GM19397 (cell line): ENCODE measurements around the gene NUDCD3.

Experiments used
- ATAC-seq: cut with Tn5 transposase; IDR thresholded peaks from one replicate; pipeline ENCODE4 v1.9.1; 2021; ENCODE audit warnings: mild to moderate bottlenecking, moderate library complexity; ENCODE audit not compliant: unreplicated experiment

The NUDCD3 gene

DNA sequence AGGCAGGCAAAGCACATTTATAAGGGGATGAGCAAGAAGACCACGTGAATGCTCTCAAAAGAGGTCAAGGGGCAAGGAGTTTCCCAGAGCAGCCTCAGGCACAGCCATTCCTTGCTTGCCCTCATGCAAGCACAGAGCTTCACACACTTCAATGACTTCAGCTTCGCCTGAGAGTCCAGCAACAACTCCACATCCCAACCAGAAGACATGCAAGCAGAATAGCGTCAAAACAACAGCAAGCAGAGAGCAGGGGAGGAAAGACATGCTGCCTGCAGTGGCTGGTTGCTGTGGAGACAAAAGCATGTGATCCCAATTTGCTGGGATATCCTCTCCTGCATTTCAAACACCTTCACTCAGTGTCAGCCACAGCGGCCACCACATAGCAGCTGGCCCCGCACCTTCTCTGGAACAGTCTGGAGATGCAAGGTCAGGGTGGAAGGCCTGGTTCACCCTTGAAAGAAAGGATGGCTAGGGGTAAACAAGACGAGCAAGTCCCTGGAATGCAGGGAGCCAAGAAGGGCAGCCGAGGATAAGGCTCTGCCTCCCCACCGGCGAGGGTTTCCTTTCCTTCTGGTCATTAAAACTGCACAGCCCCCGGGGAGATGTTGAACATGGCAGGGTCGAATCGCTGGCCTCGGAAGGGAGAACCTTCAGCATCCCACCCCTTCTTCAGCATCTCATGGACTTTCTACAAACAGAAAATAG, 104.9 kb downstream of the NUDCD3 start:
- no peak for ATAC-seq

DNA sequence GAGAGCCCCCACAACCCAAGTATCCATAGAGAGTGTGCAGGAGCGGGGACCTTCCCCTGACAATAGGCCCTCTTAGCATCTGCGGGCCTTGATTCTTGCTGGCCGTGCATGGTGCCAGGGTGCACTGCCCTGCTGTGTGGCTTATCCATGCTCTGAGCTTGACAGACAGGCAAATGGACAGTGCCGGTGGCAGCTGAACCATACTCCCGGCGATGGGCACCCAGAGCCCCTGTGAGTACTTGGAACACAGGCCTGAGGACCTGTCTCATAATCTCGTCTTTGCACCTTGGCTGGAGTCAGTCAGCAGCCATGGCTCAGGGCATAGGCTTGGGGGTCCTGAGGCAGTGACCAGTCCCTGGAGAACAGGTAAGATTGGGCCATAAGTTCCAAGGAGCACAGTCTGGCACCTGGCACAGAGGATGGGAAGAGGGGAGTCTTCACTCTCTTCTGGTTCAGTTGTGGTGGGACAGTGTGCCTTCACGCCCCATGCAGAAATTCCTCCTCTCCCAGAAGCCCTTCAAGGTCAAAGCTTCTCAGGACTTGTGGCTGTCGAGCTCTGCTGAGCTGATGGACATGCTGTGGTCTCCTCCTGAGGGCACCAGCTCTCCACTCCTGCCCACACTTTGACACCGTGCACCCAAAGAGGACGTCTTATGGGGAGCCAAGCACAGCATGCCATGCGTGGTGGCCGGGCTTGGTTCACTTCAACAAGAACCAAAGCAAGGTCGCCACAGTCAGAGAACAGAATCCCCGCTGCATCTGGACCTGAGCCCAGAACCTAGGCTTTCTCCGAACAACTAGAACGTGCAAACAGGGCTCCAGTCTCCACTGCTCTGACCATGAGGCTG, 105.6 kb downstream of the NUDCD3 start:
- no peak for ATAC-seq

DNA sequence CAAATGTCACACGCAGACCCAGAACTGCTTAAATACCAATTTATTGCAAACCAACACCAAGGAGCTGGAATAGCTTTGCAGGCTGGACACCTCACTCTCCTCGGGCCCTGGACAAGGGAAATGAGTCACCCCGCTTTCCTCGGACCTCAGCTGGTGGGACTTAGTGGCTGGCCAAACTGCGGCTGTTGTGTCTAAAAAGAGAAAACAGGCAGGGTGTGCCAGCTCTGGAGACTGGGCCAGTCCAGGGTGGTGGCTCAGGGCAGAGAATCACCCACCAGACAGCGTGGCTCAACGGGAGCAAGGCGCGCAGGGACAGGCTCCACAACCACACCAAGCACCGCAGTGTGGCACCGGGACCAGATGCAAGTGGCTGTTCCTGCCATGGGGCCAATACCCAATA, 106.9 kb downstream of the NUDCD3 start:
- ATAC-seq: no peak

DNA sequence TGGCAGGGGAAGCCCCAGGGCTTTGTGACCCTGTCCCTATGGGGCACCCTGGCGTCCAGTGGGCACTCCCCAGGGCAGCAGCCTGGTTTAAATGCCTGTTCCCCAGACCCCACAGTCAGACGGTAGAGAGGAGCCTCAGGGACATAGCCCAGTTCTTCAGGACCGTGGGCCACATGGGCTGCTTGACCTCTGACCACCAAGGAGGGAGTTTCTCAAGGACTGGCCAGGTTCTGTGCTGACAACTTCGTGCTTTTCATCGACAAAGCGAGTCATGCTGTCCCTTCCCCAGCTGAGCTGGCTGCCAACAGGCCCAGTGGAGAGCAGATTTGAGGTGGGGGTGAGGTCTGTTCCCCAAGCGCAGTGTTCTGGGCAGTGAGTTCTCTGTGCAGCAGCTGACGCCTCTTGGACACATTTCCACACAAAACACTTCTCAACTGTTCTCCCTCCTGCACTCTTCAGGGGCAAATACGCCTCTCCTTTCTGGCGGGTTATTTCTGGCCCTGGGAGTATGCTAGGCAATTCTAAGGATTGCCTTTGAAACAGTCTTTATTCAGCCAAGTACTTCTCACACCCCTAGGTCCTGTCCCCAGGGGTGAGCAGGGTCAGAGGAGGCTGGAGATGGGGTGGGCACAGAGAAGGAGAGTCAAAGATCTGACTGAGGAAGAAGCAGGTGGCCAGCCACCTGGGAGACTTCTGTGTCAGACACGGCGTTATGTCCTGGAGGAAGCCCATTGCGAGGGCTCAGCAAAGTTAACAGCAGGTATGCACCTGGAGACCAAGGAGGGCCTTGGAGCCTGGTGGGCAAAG, 107.8 kb downstream of the NUDCD3 start:
- no peak for ATAC-seq

DNA sequence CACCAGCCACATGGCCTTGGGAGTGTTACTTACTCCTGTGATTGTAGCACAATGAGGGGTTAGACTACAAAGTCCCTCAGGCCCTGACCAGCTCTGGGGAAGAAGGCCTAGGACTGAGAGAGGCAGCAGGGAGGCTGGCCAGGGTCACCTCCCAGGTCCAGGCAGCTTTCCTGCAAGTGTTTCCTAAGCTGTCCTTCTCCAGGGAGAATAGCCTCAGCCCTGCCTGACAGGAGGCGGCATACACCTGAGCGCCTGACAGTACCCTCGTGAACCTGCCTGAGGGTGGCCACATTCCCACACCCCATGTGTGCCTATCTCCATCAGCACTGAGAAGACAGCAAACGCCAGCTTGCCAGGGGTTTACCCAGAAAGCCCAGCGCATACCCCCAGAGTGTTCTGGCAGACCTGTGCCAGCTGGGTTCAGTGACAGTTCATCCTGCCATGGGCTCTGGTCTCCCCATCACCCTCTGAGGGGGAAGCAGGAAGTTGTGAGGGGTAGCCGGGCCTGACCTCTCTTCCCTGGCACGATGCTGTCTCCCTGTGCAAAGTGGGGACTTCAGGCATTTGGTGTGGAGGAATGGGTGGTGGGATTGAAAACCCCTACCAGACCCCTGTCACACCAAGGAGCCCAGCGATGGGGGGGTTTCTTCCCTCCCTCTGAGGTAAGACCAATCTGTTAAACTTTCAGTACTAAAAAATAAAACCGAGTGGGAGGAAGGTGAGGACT, 108.8 kb downstream of the NUDCD3 start:
- no peak for ATAC-seq

DNA sequence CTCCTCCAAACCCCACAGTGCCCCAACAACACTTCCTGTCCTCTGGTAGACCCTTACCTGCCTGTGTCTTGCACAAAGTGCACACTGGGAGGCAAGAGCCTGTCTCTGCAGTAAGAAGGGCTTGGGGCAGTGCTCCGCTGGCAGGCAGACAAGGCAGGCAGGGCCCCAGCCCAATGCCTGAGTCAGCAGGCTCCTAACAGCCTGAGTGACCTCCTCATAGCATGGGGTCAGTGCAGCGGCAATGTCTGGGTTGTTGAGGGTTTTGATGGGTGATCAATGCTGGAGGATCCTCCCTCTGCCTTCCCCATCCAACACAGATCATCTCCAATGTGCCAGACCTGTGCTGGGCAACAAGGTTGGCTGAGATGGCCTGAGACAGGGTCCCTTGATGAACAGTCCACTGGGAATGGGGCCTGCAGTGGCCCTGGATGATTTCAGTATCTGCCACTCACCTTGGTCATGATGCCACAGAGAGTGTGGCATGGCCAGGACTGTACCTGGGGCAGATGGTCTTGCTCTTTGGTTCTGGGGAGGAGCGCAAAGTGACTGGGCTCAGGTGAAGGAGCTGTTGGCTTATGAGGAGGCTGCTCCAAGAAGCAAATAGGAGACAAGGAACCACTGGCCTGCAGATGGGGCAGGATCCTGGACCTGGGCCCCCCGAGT, 109.5 kb downstream of the NUDCD3 start:
- no peak for ATAC-seq

DNA sequence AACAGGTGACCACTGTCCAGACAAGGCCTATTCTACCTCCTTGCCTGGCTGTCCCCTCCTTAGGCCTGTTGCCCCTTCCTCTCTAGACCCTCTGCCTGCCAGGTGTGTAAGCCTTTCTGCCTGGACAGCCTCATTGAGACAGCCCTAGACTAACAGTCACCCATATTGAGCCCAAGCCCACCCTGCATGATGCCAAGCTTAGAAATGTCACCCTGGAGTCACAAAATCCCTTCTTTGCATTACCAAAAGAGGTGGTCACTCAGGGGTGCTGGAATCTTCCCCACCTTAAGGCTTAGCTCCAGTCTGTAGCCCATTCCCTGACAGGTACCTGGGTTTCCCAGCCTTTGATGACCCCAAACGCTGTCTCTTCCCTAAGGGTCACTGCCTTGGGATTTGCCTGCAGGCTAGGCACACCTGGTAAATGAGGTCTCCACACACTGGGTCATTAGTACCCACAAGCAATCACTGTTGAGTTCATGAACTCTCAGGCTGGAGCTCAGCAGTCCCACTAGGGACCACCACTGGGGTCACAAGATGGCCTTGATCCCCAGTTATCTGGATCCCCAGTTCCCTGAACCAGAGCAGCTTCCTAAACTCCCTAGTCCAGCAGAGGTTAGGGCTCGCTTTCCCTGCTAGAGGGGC, 110.1 kb downstream of the NUDCD3 start:
- no peak for ATAC-seq

DNA sequence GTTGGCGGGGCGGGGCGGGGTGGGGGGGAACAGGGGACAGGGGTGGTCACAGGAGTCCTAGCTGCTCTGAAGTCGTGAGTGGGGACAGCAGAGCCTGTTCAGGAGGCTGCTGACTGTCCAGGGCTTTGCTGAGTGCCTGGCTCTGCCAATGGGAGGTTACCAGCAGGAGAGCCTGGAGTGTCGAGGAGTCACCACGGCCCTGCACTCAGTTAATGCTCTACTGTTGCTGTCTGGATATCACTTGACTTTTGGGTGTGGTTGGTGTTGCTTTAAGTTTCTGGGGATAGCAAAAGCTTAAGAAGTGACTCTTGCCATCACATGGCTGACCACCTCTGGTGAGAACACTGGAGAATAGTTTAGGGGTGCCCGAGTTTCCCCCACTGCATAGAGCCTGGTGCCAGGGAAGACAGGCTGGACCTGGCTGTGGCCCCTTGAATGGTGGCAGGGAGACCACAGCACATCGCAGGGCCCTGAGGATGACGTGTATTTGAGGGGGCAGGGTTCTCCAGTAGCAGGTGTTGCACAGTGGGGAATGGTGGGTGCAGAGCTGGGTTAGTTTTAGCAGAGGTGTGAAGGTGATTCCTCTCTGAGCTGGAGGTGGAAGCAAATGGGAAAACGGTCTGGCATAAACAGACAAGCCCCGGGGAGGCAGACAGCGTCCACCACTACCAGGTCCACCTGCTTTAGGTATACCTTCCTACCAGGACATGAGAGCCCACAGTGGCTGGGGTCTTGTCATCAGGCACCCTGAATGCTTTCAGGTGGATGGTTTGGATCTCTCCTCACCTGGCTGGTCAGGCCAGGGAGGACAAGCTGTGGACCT, 110.9 kb downstream of the NUDCD3 start:
- no peak for ATAC-seq

DNA sequence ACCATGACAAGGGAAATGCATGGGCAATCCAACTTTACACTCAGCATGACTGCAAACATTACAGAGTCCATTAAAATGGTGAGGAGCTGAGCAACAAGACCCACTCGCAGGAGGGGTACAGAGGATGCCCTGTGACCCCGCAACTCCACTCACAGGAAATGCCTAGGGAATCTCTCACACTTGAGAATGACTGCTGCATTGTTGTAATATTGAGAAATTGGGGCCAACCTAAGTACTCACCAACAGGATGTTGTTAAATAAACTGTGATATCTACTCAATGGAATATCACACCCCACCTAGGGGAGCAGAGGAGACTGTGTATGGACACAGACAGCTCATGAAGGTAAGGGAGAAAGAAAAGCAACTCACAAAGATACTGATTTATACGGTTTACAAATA, 111.7 kb downstream of the NUDCD3 start:
- no peak for ATAC-seq

DNA sequence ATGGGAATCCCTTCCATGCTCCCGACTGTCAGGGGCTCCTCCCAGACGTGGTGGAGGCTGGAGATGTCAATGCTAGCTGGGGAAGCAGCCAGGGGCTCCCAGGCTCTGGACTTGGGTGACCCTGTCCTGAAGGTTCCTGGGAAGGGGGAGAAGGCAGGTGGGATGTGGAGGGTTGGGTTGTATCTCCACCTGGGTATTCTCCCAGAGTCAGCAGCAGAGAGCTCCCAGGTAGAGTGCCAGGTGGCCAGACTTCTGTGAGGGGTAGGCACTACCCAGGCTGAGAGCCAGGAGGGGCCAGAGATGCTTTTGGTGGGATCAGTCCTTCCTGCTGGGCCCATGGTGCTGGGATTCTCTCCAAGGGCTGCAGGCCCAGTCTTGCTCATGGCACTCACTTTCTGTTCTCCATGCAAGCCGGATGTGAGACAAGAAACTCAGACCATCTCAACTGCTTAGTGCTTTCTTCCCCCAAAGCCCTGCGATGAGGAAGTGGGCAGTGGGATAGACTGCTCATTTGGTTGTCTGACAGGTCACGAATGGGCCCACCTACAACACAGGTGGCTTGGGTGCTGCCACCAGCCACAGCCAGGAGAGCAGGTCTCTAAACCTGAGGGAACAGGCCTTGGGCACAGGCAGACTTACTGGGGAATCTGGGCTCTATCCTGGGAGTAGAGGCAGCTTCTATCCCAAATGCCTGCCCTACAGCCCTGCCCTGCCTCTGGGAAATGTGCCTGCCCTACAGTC, 112.6 kb downstream of the NUDCD3 start:
- peak; percentile 77 for ATAC-seq

DNA sequence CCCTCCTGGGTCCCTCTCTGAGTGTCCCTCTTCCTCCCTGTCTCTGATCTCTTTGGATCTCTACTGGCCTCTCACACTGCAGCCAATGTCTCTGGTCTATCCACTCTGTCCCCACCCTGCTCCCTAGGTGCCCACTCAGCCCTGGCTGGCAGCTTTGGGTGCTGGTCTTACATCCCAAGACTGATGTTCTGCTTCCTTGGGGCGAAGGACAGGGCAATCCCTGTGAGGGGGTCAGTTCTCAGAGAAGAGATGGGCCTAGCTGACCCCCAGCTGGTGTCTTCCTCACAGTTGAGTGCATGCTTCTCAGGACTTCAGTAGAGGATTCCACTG, 113.4 kb downstream of the NUDCD3 start:
- no peak for ATAC-seq

DNA sequence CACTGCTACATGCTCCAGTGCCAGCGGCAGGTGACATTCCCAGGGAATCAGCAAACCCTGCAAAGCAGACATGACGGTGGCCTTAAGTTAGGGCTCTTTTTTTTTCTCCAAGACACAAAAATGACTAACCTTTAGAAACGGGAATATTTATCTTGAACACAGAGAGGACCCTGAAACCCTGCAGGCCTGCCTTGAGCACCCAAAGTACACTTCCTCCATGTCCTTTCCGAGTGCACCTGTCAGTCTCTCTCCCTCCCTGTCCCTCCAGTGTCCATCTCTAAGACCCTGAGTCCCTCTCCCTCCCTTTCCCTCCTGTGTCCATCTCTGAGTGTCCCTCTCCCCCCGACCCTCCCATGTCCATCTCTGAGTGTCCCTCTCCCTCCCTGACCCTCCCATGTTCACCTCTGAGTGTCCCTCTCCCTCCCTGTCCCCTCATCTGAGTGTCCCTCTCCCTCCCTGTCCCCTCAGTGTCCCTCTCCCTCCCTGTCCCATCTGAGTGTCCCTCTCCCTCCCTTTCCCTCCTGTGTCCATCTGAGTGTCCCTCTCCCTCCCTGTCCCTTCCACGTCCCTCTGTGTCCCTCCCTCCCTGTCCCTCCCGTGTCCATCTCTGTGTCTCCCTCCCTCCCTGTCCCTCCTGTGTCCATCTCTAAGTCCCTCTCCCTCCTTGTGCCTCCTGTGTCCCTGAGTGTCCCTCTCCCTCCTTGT, 113.9 kb downstream of the NUDCD3 start:
- no peak for ATAC-seq

DNA sequence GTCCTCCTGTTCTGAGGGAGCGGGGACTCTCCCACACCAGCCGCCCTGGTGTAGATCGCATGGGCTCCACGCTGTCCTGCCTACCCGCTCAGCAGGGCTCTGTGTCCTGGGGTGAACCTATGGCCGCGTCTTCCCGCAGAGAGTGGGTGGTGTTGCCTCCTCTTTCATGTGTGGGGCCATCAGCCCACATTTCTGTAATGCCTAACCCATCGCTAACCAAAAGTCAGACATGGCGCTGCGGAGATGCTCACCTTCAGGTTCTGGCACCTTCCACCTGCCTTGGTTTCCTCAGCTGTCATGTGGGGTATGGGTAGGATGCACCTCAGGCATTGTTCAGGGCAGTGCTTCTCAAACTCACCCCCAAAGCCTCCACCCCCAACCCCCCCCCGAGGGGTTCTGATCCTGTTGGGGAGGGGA, 114.5 kb downstream of the NUDCD3 start:
- ATAC-seq: no peak

DNA sequence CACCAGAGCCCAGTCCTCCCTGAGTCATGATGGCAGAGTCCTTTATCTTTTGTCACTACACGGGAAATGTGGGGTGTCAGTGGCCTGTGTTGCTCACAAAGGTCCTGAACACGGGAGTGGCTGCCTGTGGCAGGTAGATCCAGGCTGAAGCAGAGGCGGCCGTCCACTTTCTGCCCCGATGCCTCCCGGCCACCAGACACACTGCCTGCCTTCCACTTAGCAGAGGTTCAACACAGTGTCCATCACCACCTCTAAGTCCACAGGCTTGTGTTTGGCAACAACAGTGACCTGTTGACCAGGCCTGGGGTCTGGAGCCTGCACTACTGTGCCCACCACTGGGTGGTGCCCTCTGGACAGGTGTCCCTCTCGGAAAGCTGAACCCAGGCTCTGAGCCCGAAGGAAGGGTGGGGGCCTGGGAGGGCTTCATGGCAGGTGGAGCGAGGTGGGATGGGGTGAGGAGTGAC, 115.2 kb downstream of the NUDCD3 start:
- no peak for ATAC-seq

DNA sequence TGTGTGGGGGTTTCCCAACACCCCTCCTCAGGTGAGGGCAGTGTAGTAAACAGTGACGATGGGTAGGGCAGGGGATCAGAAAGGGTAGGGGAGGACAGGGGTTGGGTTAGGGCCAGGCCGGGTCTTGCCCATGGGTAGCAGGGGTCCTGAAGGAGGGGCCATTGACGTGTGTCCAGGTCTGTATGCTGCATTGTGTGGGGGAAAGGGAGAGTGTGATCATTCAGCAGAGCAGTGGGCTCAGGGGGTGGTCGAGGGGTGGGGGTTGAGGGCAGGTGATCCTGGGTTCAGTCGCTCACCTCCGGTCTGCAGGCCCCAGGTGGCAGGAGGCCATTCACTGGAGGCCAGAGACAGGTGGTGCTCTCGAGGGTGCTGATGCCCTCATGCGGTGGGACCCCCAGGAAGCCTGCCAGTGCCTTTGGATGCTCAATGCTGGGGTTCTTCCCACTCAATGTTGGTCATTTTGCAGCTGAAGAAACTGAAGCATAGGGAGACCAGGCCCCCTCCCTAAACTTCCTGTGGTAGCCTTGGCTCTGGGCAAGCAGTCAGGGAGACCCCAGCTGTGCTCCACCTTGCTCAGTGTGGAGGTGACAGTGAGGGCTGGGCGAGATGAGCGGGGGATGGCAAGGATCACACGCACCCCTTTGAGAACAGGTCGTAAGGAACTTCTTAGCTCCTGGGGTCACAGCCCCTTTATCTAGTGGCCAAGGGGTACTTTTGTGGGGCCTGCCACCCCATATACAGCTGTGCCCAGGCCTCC, 116.3 kb downstream of the NUDCD3 start:
- no peak for ATAC-seq

DNA sequence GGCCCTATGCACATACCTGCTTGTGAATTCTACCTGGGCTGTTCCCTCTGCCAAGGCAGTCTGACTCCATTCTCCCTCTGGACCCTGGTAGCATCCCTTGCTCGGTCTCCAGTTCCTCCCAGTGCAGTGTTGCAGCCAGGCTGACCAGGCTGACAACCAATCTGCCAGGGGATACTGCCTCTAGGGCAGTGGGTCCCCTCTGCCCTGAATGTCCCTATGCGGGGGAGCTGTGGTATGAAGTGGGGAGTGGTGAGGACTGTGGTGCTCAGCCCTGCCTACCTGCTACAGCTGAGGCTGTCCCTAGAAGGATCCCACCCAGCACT, 117.1 kb downstream of the NUDCD3 start:
- ATAC-seq: no peak
